Activated T-cell treated with anti-CD3 and anti-CD28 coated beads, Interleukin-2, amount 50 U/mL, for 72 hours (primary cell): ENCODE measurements around the gene PSAT1. TPM values are rescaled to one million over a fixed set of nuclear protein-coding genes. Genes with fewer than 3 reads are reported as not detected.

Experiments used
- ATAC-seq, 2 donors: fragments of 150-1000 bp; cut with Tn5 transposase; replicated peaks in 1 of 2; 2 replicates each; pipeline ENCODE4 v1.10.0; 2021; ENCODE audit warnings: moderate library complexity in 2 of 2, mild to moderate bottlenecking in 1 of 2
- DNase-seq, 2 donors: peaks; one replicate each; pipeline ENCODE4 v3.0.0; 2021 to 2022; ENCODE audit warnings: mixed read lengths in 1 of 2
- H3K27ac Mint-ChIP-seq: one replicate; pipeline ENCODE4 v1.8.0; 2022; ENCODE audit warnings: mild to moderate bottlenecking, moderate library complexity, mixed read lengths
- H3K27me3 Mint-ChIP-seq: one replicate; pipeline ENCODE4 v1.8.0; 2022; ENCODE audit warnings: low read depth, mixed read lengths
- H3K36me3 Mint-ChIP-seq, 2 donors: one replicate each; pipeline ENCODE4 v1.8.0; 2022; ENCODE audit warnings: mixed read lengths in 2 of 2, mild to moderate bottlenecking in 1 of 2; ENCODE audit not compliant: insufficient read depth in 2 of 2
- H3K4me1 Mint-ChIP-seq: one replicate; pipeline ENCODE4 v1.8.0; 2022; ENCODE audit warnings: low read depth, mixed read lengths
- H3K4me3 Mint-ChIP-seq, 2 donors: one replicate each; pipeline ENCODE4 v1.8.0; 2022; ENCODE audit warnings: mild to moderate bottlenecking in 2 of 2, mixed read lengths in 2 of 2, moderate library complexity in 2 of 2
- H3K9me3 Mint-ChIP-seq, 2 donors: one replicate each; pipeline ENCODE4 v1.8.0; 2022; ENCODE audit warnings: mixed read lengths in 2 of 2
- total RNA-seq, 2 donors: library from RNA; stranded (reverse); gene quantifications; one replicate each; pipeline ENCODE4 v1.2.3, GENCODE V29; 2022

The PSAT1 gene
- total RNA-seq, 2 donors from 2014 or later, result 206 to 242 TPM

- Mint-ChIP-seq H3K4me1 (no peaks in the 10 kb centered on the region), H3K27me3 (peaks cover 35% of the 10 kb centered on the region), H3K27ac (no peak overlapping the region), H3K4me3 (no peak overlapping the region), H3K9me3 (no peaks in the 10 kb centered on the region), H3K36me3 (no peaks in the 10 kb centered on the region)
- ATAC-seq (peak; percentile 44 to 45), DNase-seq (peak; percentile 47 to 61)
These were observed 72.8 kb downstream of the PSAT1 start for GRCh38 chr9:78369639-78370219.

- DNase-seq (no peak), ATAC-seq (no peak)
- no peaks in the 10 kb centered on the region for H3K9me3 Mint-ChIP-seq
- no peaks in the 10 kb centered on the region for H3K4me1 Mint-ChIP-seq
- H3K27ac Mint-ChIP-seq, result no peak overlapping the region
- H3K4me3 Mint-ChIP-seq, result no peak overlapping the region
- no peaks in the 10 kb centered on the region for H3K36me3 Mint-ChIP-seq
- peaks cover 38% of the 10 kb centered on the region for H3K27me3 Mint-ChIP-seq
These were observed 74.1 kb downstream of the PSAT1 start for GRCh38 chr9:78370991-78371390.

GRCh38 chr9:78371981-78372380, 75.1 kb downstream of the PSAT1 start:
- Mint-ChIP-seq H3K36me3 (no peaks in the 10 kb centered on the region), H3K9me3 (no peaks in the 10 kb centered on the region), H3K4me1 (no peaks in the 10 kb centered on the region), H3K27ac (no peak overlapping the region), H3K4me3 (no peak overlapping the region), H3K27me3 (peaks cover 39% of the 10 kb centered on the region)
- DNase-seq (no peak), ATAC-seq (no peak)

Other genes starting within 250 kb of the PSAT1 start
- gene CEP78, start 61.0 kb upstream of the PSAT1 start, total RNA-seq, result 10 to 100 TPM; 42.3 to 43.6 TPM